ENCODE measurements around the gene ERCC6. TPM values are rescaled to one million over a fixed set of nuclear protein-coding genes. Genes with fewer than 3 reads are reported as not detected.

The ERCC6 gene
- total and polyA plus RNA-seq, 4 donors, result 2.8 to 27.2 (median 11.2) TPM

DNA sequence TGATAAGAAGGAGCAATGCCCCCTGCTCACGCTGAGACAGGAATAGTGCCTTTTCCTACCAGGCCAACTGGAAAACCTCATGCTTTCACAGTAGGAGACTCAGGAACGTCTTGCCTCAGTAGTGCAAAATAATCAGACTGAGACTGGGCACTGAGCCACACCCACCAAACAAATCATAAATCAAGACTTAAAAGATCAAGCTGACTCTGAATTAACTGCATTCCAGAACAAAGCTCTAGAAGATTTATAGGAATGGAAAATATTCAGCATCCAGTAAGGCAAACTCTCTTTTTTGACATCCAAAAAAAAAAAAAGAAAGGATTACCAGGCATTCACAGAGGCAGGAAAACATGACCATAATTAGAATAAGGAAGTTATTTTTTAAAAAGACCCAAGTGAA lies 40.7 kb upstream of the ERCC6 start:
- H3K27ac ChIP-seq (ENCODE audit: low read depth in 1 of 2, low read length in 1 of 2), result no peak overlapping the region
- no peak for DNase-seq
- ATAC-seq (ENCODE audit: insufficient read depth, low FRiP score), result no peak
- H3K9me3 ChIP-seq (ENCODE audit: control insufficient read depth in 4 of 4, insufficient read depth in 3 of 4, low read length in 3 of 4), result no peaks in the 10 kb centered on the region
- TF ChIP-seq, protein P1, sequence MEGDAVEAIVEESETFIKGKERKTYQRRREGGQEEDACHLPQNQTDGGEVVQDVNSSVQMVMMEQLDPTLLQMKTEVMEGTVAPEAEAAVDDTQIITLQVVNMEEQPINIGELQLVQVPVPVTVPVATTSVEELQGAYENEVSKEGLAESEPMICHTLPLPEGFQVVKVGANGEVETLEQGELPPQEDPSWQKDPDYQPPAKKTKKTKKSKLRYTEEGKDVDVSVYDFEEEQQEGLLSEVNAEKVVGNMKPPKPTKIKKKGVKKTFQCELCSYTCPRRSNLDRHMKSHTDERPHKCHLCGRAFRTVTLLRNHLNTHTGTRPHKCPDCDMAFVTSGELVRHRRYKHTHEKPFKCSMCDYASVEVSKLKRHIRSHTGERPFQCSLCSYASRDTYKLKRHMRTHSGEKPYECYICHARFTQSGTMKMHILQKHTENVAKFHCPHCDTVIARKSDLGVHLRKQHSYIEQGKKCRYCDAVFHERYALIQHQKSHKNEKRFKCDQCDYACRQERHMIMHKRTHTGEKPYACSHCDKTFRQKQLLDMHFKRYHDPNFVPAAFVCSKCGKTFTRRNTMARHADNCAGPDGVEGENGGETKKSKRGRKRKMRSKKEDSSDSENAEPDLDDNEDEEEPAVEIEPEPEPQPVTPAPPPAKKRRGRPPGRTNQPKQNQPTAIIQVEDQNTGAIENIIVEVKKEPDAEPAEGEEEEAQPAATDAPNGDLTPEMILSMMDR (IDR thresholded peaks at IDR 0.05; ENCODE audit: control extremely low read depth, extremely low read depth), result no peak
- WGBS, 2 donors, result 43 to 60% methylated on average over 2 of the region's 2 CpGs
- H3K4me1 ChIP-seq (ENCODE audit: control insufficient read depth in 5 of 5, insufficient read depth in 5 of 5, low read length in 5 of 5), result no peaks in the 10 kb centered on the region
- H3K27me3 ChIP-seq (ENCODE audit: control insufficient read depth in 3 of 3, insufficient read depth in 3 of 3, low read length in 2 of 3), result peaks cover 0 to 12% (median 0%) of the 10 kb centered on the region in 3 donors
- no peak overlapping the region for H3K4me3 ChIP-seq
- H3K9ac ChIP-seq (ENCODE audit: insufficient read depth in 1 of 2, low read length in 2 of 2), result no peak overlapping the region
- H3K36me3 ChIP-seq (ENCODE audit: control insufficient read depth in 4 of 4, insufficient read depth in 4 of 4, low read length in 4 of 4), result no peaks in the 10 kb centered on the region

DNA sequence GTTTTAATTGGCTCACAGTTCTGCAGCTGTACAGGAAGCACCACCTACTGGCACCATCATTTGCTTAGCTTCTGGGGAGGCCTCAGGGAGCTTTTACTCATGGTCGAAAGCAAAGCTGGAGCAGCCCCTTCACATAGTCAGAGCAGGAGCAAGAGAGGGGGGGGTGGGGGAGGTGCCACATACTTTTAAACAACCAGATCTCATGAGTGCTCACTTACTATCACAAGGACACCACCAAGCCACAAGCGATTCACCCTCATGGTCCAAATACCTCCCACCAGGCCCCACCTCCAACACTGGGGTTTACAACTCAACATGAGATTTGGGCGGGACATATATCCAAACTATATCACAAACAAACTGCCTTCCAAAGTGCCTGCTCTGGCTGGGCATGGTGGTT lies 39.5 kb upstream of the ERCC6 start:
- no peak for ATAC-seq (ENCODE audit: insufficient read depth, low FRiP score)
- H3K27ac ChIP-seq (ENCODE audit: low read depth in 1 of 2, low read length in 1 of 2), result no peak overlapping the region
- no peak for DNase-seq

DNA sequence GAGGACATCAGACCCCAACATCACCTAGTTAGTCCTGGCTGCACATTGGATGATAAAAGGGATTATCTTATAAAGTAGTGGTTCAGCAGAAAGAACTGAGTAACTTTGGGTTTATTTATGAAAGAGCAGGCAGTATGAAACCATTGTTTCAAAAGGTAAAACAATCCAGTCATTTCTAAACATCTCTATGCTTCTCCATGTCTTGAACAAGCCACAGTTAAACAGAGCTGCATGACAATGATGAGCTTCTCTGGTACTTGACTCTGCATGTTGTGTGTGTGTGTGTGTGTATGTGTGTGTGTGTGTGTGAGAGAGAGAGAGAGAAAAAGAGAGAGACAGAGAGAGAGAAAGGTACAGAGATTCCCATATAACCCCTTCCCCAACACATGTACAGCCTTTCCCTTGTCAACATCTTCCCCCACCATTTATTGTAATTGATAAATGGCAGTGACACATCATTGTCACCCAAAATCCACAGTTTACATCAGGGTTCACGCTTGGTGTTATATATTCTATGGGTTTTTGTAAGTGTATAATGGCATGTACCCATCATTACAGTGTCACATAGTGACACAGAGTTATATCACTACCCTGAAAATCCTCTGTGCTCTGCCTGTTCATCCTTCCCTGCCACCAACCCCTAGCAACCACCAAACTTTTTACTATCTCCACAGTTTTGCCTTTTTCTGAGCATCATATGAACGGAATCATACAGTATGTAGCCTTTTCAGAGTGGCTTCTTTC lies 38.4 kb upstream of the ERCC6 start:
- WGBS, 2 donors, result 78 to 91% methylated on average over 2 of the region's 2 CpGs
- H3K27ac ChIP-seq (ENCODE audit: low read depth in 1 of 2, low read length in 1 of 2), result no peak overlapping the region
- H3K9ac ChIP-seq (ENCODE audit: insufficient read depth in 1 of 2, low read length in 2 of 2), result no peak overlapping the region
- TF ChIP-seq, protein P1 (IDR thresholded peaks at IDR 0.05; ENCODE audit: control extremely low read depth, extremely low read depth), result no peak
- H3K4me1 ChIP-seq (ENCODE audit: control insufficient read depth in 5 of 5, insufficient read depth in 5 of 5, low read length in 5 of 5), result no peaks in the 10 kb centered on the region
- DNase-seq, result no peak
- H3K36me3 ChIP-seq (ENCODE audit: control insufficient read depth in 4 of 4, insufficient read depth in 4 of 4, low read length in 4 of 4), result no peaks in the 10 kb centered on the region
- H3K4me3 ChIP-seq, result no peak overlapping the region
- H3K9me3 ChIP-seq (ENCODE audit: control insufficient read depth in 4 of 4, insufficient read depth in 3 of 4, low read length in 3 of 4), result no peaks in the 10 kb centered on the region
- peaks cover 0 to 6% (median 0%) of the 10 kb centered on the region in 3 donors for H3K27me3 ChIP-seq (ENCODE audit: control insufficient read depth in 3 of 3, insufficient read depth in 3 of 3, low read length in 2 of 3)
- no peak for ATAC-seq (ENCODE audit: insufficient read depth, low FRiP score)

More for the DNA sequence above, 39.5 kb upstream of the ERCC6 start:
- Histone ChIP-seq H3K36me3 (ENCODE audit: control insufficient read depth in 4 of 4, insufficient read depth in 4 of 4, low read length in 4 of 4) (no peaks in the 10 kb centered on the region), H3K27me3 (ENCODE audit: control insufficient read depth in 3 of 3, insufficient read depth in 3 of 3, low read length in 2 of 3) (peaks cover 0 to 6% (median 0%) of the 10 kb centered on the region in 3 donors), H3K9me3 (ENCODE audit: control insufficient read depth in 4 of 4, insufficient read depth in 3 of 4, low read length in 3 of 4) (no peaks in the 10 kb centered on the region), H3K4me1 (ENCODE audit: control insufficient read depth in 5 of 5, insufficient read depth in 5 of 5, low read length in 5 of 5) (no peaks in the 10 kb centered on the region), H3K4me3 (no peak overlapping the region), H3K9ac (ENCODE audit: insufficient read depth in 1 of 2, low read length in 2 of 2) (no peak overlapping the region)
- WGBS, 2 donors, result 89 to 95% methylated on average over 3 of the region's 3 CpGs
- TF ChIP-seq, protein P1 (IDR thresholded peaks at IDR 0.05; ENCODE audit: control extremely low read depth, extremely low read depth), result no peak

All from lung (tissue), 12 donors.